ENCODE data around the gene KLK12. TPM values are rescaled to one million over a fixed set of nuclear protein-coding genes. Genes with fewer than 3 reads are reported as not detected.

KLK12 gene
- total and polyA plus RNA-seq, 2 of the 13 experiments (the other 11 are each of a cell fraction or from before 2014, with no cell fraction given), result not detected

DNA sequence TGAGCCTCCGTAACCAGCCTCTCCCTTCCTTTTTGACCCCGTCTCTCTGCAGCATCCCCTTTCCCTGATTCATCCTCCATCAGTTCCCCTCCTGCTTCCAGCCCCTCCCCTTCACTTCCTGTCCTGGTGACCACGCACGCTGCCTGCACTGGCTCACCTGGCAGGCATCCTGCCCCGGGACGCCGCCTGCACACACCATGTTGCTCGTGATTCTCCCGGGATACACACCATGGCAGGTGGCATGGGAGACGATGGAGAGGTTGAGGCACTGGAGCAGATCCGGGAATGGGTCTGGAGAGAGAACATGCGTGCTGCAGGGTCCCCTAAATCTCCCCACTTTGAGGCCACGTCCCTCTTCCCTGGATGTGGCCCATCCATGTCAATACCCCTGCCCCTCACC lies 4.2 kb downstream of the KLK12 start:
- H3K36me3 ChIP-seq (replicated peaks in 1 of 2; ENCODE audit: control insufficient read depth in 1 of 2, insufficient read depth in 2 of 2, low read length in 2 of 2), result no peaks in the 10 kb centered on the region
- no peak overlapping the region for H3K9ac ChIP-seq (ENCODE audit: insufficient read depth, low read depth, low read length)
- in situ Hi-C loops (cut with HindIII; ENCODE audit: extremely low pct_ligation_motif_present, low pct_unique_long_range_greater_than_20kb) (no loop called here), intact Hi-C loops (cut with micrococcal nuclease; ENCODE audit: unreplicated experiment) (no loop called here)
- no peaks in the 10 kb centered on the region for H3K79me2 ChIP-seq (ENCODE audit: insufficient read depth, low read length)
- ChIA-PET POLR2A (no interaction called here), CTCF (ENCODE audit: low intra/inter-chr PET ratio, low total read pairs) (no interaction called here)
- WGBS (ENCODE audit: low lambda C conversion rate), result 28% methylated on average over 13 of the region's 13 CpGs
- peaks cover 8 to 39% of the 10 kb centered on the region in 2 experiments; a peak in 4 of 5 replicates for H3K27me3 ChIP-seq (ENCODE audit: control insufficient read depth in 1 of 2, insufficient read depth in 2 of 2, low read length in 2 of 2)
- H3K4me2 ChIP-seq (ENCODE audit: low read depth, low read length), result no peak overlapping the region
- ATAC-seq (no peak), DNase-seq (ENCODE audit: low spot score) (no peak), FAIRE-seq (no peak)
- no peak overlapping the region for H2AFZ ChIP-seq (ENCODE audit: low read length)
- no TSS peak for BruUV-seq (replicated peaks)
- H4K20me1 ChIP-seq (ENCODE audit: insufficient read depth, low read length), result no peaks in the 10 kb centered on the region
- H3K9me3 ChIP-seq (ENCODE audit: low read length), result no peaks in the 10 kb centered on the region
- no peak overlapping the region for H3K4me3 ChIP-seq (replicated peaks in 1 of 3; ENCODE audit: insufficient read depth in 1 of 3, low read depth in 2 of 3, low read length in 3 of 3)
- no peak overlapping the region for H3K27ac ChIP-seq (ENCODE audit: extremely low read length, insufficient read depth, low read length)
- H3K4me1 ChIP-seq (ENCODE audit: insufficient read depth, low read length), result no peaks in the 10 kb centered on the region
- TF ChIP-seq, protein P1, sequence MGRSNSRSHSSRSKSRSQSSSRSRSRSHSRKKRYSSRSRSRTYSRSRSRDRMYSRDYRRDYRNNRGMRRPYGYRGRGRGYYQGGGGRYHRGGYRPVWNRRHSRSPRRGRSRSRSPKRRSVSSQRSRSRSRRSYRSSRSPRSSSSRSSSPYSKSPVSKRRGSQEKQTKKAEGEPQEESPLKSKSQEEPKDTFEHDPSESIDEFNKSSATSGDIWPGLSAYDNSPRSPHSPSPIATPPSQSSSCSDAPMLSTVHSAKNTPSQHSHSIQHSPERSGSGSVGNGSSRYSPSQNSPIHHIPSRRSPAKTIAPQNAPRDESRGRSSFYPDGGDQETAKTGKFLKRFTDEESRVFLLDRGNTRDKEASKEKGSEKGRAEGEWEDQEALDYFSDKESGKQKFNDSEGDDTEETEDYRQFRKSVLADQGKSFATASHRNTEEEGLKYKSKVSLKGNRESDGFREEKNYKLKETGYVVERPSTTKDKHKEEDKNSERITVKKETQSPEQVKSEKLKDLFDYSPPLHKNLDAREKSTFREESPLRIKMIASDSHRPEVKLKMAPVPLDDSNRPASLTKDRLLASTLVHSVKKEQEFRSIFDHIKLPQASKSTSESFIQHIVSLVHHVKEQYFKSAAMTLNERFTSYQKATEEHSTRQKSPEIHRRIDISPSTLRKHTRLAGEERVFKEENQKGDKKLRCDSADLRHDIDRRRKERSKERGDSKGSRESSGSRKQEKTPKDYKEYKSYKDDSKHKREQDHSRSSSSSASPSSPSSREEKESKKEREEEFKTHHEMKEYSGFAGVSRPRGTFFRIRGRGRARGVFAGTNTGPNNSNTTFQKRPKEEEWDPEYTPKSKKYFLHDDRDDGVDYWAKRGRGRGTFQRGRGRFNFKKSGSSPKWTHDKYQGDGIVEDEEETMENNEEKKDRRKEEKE (IDR thresholded peaks at IDR 0.05), result no peak
- TF ChIP-seq ZNF350 (CRISPR knock-in tag; IDR thresholded peaks at IDR 0.05; ENCODE audit: borderline replicate concordance, low read depth) (no peak), POLR2AphosphoS5 (IDR thresholded peaks at IDR 0.05; ENCODE audit: low read depth, low read length) (no peak), ZNF570 (CRISPR knock-in tag; IDR thresholded peaks at IDR 0.05; ENCODE audit: borderline replicate concordance) (no peak), ZNF567 (CRISPR knock-in tag; IDR thresholded peaks at IDR 0.05; ENCODE audit: borderline replicate concordance) (no peak), GZF1 (CRISPR knock-in tag; IDR thresholded peaks at IDR 0.05) (no peak), PHF20 (CRISPR knock-in tag; IDR thresholded peaks at IDR 0.05) (no peak), HNRNPL (IDR thresholded peaks at IDR 0.05; ENCODE audit: low read depth, low read length) (no peak), ZNF382 (CRISPR knock-in tag; IDR thresholded peaks at IDR 0.05; ENCODE audit: borderline replicate concordance) (no peak)
- TF ChIP-seq, protein P2, sequence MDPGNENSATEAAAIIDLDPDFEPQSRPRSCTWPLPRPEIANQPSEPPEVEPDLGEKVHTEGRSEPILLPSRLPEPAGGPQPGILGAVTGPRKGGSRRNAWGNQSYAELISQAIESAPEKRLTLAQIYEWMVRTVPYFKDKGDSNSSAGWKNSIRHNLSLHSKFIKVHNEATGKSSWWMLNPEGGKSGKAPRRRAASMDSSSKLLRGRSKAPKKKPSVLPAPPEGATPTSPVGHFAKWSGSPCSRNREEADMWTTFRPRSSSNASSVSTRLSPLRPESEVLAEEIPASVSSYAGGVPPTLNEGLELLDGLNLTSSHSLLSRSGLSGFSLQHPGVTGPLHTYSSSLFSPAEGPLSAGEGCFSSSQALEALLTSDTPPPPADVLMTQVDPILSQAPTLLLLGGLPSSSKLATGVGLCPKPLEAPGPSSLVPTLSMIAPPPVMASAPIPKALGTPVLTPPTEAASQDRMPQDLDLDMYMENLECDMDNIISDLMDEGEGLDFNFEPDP (CRISPR knock-in tag; conservative IDR thresholded peaks at IDR 0.05), result no peak
- TF ChIP-seq, protein P3, sequence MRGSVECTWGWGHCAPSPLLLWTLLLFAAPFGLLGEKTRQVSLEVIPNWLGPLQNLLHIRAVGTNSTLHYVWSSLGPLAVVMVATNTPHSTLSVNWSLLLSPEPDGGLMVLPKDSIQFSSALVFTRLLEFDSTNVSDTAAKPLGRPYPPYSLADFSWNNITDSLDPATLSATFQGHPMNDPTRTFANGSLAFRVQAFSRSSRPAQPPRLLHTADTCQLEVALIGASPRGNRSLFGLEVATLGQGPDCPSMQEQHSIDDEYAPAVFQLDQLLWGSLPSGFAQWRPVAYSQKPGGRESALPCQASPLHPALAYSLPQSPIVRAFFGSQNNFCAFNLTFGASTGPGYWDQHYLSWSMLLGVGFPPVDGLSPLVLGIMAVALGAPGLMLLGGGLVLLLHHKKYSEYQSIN (CRISPR knock-in tag; IDR thresholded peaks at IDR 0.05; ENCODE audit: borderline replicate concordance), result no peak
- TF ChIP-seq, protein P4, sequence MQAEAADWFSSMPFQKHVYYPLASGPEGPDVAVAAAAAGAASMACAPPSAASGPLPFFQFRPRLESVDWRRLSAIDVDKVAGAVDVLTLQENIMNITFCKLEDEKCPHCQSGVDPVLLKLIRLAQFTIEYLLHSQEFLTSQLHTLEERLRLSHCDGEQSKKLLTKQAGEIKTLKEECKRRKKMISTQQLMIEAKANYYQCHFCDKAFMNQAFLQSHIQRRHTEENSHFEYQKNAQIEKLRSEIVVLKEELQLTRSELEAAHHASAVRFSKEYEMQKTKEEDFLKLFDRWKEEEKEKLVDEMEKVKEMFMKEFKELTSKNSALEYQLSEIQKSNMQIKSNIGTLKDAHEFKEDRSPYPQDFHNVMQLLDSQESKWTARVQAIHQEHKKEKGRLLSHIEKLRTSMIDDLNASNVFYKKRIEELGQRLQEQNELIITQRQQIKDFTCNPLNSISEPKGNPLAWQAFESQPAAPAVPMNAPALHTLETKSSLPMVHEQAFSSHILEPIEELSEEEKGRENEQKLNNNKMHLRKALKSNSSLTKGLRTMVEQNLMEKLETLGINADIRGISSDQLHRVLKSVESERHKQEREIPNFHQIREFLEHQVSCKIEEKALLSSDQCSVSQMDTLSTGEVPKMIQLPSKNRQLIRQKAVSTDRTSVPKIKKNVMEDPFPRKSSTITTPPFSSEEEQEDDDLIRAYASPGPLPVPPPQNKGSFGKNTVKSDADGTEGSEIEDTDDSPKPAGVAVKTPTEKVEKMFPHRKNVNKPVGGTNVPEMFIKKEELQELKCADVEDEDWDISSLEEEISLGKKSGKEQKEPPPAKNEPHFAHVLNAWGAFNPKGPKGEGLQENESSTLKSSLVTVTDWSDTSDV (CRISPR knock-in tag; IDR thresholded peaks at IDR 0.05), result no peak
- TF ChIP-seq, protein P5, sequence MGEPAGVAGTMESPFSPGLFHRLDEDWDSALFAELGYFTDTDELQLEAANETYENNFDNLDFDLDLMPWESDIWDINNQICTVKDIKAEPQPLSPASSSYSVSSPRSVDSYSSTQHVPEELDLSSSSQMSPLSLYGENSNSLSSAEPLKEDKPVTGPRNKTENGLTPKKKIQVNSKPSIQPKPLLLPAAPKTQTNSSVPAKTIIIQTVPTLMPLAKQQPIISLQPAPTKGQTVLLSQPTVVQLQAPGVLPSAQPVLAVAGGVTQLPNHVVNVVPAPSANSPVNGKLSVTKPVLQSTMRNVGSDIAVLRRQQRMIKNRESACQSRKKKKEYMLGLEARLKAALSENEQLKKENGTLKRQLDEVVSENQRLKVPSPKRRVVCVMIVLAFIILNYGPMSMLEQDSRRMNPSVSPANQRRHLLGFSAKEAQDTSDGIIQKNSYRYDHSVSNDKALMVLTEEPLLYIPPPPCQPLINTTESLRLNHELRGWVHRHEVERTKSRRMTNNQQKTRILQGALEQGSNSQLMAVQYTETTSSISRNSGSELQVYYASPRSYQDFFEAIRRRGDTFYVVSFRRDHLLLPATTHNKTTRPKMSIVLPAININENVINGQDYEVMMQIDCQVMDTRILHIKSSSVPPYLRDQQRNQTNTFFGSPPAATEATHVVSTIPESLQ (CRISPR knock-in tag; conservative IDR thresholded peaks at IDR 0.05), result no peak

Data from HepG2 (cell line).